ENCODE data around the gene CDC73. TPM values are rescaled to one million over a fixed set of nuclear protein-coding genes. Genes with fewer than 3 reads are reported as not detected.
"Not testable (repeated sequence)": the region's sequence is repeated elsewhere in the genome, so short reads cannot be mapped to it uniquely, and the experiment has no call there.

CDC73 gene
- total and polyA plus RNA-seq, 9 of the 15 experiments (the other 6 are each of a cell fraction or from before 2014, with no cell fraction given) = 19.0 to 61.7 (median 30.1) TPM

DNA sequence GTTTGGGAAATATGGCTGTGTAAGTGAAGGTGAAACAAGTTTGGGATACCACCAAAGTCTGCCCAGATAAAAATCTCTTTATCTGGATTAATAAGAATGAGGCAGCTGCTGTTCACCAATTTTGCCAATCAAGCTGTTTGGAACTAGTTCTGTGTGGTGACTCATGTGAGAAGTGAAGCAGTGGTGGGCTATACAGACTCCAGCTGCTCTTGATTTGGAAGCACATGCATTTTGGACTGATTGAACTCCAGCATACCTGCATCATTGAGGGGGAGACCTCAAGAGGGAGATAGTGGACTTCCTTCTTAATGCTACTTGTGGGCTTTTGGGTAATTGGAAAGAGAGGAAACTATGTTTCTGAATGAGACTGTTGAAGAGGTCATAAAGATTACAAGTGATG lies 163.8 kb downstream of the CDC73 start (continued):
- TF ChIP-seq, protein P1, sequence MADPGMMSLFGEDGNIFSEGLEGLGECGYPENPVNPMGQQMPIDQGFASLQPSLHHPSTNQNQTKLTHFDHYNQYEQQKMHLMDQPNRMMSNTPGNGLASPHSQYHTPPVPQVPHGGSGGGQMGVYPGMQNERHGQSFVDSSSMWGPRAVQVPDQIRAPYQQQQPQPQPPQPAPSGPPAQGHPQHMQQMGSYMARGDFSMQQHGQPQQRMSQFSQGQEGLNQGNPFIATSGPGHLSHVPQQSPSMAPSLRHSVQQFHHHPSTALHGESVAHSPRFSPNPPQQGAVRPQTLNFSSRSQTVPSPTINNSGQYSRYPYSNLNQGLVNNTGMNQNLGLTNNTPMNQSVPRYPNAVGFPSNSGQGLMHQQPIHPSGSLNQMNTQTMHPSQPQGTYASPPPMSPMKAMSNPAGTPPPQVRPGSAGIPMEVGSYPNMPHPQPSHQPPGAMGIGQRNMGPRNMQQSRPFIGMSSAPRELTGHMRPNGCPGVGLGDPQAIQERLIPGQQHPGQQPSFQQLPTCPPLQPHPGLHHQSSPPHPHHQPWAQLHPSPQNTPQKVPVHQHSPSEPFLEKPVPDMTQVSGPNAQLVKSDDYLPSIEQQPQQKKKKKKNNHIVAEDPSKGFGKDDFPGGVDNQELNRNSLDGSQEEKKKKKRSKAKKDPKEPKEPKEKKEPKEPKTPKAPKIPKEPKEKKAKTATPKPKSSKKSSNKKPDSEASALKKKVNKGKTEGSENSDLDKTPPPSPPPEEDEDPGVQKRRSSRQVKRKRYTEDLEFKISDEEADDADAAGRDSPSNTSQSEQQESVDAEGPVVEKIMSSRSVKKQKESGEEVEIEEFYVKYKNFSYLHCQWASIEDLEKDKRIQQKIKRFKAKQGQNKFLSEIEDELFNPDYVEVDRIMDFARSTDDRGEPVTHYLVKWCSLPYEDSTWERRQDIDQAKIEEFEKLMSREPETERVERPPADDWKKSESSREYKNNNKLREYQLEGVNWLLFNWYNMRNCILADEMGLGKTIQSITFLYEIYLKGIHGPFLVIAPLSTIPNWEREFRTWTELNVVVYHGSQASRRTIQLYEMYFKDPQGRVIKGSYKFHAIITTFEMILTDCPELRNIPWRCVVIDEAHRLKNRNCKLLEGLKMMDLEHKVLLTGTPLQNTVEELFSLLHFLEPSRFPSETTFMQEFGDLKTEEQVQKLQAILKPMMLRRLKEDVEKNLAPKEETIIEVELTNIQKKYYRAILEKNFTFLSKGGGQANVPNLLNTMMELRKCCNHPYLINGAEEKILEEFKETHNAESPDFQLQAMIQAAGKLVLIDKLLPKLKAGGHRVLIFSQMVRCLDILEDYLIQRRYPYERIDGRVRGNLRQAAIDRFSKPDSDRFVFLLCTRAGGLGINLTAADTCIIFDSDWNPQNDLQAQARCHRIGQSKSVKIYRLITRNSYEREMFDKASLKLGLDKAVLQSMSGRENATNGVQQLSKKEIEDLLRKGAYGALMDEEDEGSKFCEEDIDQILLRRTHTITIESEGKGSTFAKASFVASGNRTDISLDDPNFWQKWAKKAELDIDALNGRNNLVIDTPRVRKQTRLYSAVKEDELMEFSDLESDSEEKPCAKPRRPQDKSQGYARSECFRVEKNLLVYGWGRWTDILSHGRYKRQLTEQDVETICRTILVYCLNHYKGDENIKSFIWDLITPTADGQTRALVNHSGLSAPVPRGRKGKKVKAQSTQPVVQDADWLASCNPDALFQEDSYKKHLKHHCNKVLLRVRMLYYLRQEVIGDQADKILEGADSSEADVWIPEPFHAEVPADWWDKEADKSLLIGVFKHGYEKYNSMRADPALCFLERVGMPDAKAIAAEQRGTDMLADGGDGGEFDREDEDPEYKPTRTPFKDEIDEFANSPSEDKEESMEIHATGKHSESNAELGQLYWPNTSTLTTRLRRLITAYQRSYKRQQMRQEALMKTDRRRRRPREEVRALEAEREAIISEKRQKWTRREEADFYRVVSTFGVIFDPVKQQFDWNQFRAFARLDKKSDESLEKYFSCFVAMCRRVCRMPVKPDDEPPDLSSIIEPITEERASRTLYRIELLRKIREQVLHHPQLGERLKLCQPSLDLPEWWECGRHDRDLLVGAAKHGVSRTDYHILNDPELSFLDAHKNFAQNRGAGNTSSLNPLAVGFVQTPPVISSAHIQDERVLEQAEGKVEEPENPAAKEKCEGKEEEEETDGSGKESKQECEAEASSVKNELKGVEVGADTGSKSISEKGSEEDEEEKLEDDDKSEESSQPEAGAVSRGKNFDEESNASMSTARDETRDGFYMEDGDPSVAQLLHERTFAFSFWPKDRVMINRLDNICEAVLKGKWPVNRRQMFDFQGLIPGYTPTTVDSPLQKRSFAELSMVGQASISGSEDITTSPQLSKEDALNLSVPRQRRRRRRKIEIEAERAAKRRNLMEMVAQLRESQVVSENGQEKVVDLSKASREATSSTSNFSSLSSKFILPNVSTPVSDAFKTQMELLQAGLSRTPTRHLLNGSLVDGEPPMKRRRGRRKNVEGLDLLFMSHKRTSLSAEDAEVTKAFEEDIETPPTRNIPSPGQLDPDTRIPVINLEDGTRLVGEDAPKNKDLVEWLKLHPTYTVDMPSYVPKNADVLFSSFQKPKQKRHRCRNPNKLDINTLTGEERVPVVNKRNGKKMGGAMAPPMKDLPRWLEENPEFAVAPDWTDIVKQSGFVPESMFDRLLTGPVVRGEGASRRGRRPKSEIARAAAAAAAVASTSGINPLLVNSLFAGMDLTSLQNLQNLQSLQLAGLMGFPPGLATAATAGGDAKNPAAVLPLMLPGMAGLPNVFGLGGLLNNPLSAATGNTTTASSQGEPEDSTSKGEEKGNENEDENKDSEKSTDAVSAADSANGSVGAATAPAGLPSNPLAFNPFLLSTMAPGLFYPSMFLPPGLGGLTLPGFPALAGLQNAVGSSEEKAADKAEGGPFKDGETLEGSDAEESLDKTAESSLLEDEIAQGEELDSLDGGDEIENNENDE (IDR thresholded peaks at IDR 0.05; ENCODE audit: low read depth, low read length) = no peak
- TF ChIP-seq STAT5A (IDR thresholded peaks at IDR 0.05; ENCODE audit: borderline replicate concordance, low read length) (no peak), SP1 (CRISPR knock-in tag; IDR thresholded peaks at IDR 0.05) (no peak), E2F3 (CRISPR knock-in tag; IDR thresholded peaks at IDR 0.05) (no peak), NONO (IDR thresholded peaks at IDR 0.05; ENCODE audit: low read depth in 2 of 2, low read length in 1 of 2) (no peak), ZNF764 (CRISPR knock-in tag; IDR thresholded peaks at IDR 0.05; ENCODE audit: low read depth) (no peak), SP2 (IDR thresholded peaks at IDR 0.05; ENCODE audit: extremely low read depth, low read depth, low read length, poor library complexity, severe bottlenecking) (no peak), SIN3B (IDR thresholded peaks at IDR 0.05; ENCODE audit: low read depth) (no peak), ZNF830 (CRISPR knock-in tag; IDR thresholded peaks at IDR 0.05) (no peak), NFE2 (IDR thresholded peaks at IDR 0.05; ENCODE audit: low read depth) (no peak)

DNA sequence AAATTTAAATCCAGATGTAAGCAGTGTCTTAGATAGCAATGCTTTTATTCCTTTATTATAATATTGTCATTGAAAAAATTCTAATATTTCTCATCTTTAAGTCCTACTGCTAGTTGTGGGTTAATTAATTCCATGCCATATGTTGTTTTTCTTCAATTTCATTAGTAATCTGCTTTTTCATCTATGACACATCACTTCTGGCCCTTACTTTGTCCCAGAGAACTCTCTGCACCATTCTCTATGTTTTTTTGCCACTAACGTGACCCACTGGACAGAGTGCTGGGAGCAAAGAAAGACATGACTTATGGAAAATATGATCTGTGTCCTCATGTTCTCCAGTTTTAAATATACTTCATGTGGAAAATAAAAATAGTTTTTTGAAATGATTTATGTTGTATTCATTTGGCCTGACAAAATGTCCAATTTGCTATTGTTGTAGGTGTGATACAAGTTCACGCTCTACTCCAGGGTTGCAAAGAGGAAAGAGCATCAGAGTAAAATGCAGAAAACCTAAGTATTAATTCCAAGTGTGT lies 166.8 kb downstream of the CDC73 start:
- CTCF ChIA-PET (ENCODE audit: low intra/inter-chr PET ratio); DNase-seq (ENCODE audit: extremely low read depth in 1 of 4, low spot score in 3 of 4): not testable (repeated sequence)

More for the DNA sequence above, 166.8 kb downstream of the CDC73 start:
- H3K36me3 ChIP-seq (ENCODE audit: control insufficient read depth, insufficient read depth, low read length); H2AFZ ChIP-seq (ENCODE audit: low read depth, low read length); POLR2A ChIA-PET; in situ Hi-C loops (cut with MboI); H3K4me1 ChIP-seq (replicated peaks in 1 of 2; ENCODE audit: control insufficient read depth in 2 of 2, insufficient read depth in 2 of 2, low read length in 2 of 2); H4K20me1 ChIP-seq (replicated peaks; ENCODE audit: control insufficient read depth, insufficient read depth, low read length); H3K27ac ChIP-seq (ENCODE audit: extremely low read depth, low read depth, low read length); H3K9me3 ChIP-seq (replicated peaks; ENCODE audit: control insufficient read depth, insufficient read depth, low read depth, low read length); H3K9me1 ChIP-seq (ENCODE audit: control insufficient read depth, insufficient read depth, low read length); FAIRE-seq; intact Hi-C loops (cut with micrococcal nuclease); H3K79me2 ChIP-seq (ENCODE audit: control insufficient read depth, insufficient read depth, low read length); BruUV-seq (replicated peaks); H3K4me2 ChIP-seq (ENCODE audit: insufficient read depth, low read length); ATAC-seq; H3K9ac ChIP-seq (ENCODE audit: insufficient read depth in 1 of 2, low read depth in 2 of 2, low read length in 2 of 2); H3K4me3 ChIP-seq; H3K27me3 ChIP-seq (ENCODE audit: control insufficient read depth in 2 of 2, insufficient read depth in 2 of 2, low read length in 2 of 2): not testable (repeated sequence)
- 11% methylated on average over 2 of the region's 2 CpGs for WGBS (ENCODE audit: insufficient coverage, low coverage, missing lambda C conversion rate)
